DOHH2 (cell line): ENCODE data around the gene SOAT2.

Experiments
- H3F3A ChIP-seq: fragments of 200-600 bp; sonication (generic), shearing (Covaris generic); 2 replicates; pipeline ENCODE4 v1.6.0; 2016; ENCODE audit warnings: antibody characterized with exemption, mild to moderate bottlenecking; ENCODE audit not compliant: control insufficient read depth, insufficient read depth
- H3K27ac ChIP-seq: fragments of 200-600 bp; sonication (generic); 2 replicates; pipeline ENCODE4 v1.5.1; 2014; ENCODE audit warnings: low read depth, mild to moderate bottlenecking, low read length, moderate library complexity
- H3K27me3 ChIP-seq: fragments of 200-600 bp; sonication (generic); 2 replicates; pipeline ENCODE4 v1.6.1; 2014; ENCODE audit warnings: mild to moderate bottlenecking, low read length, mixed read lengths; ENCODE audit not compliant: control insufficient read depth
- H3K36me3 ChIP-seq: fragments of 200-600 bp; sonication (generic); 2 replicates; pipeline ENCODE4 v1.6.1; 2014; ENCODE audit warnings: mild to moderate bottlenecking, low read length, moderate library complexity, mixed read lengths; ENCODE audit not compliant: control insufficient read depth
- H3K4me1 ChIP-seq: fragments of 200-600 bp; sonication (generic); 2 replicates; pipeline ENCODE4 v1.6.1; 2014; ENCODE audit warnings: mild to moderate bottlenecking, low read length, mixed read lengths; ENCODE audit not compliant: control insufficient read depth
- H3K4me2 ChIP-seq: fragments of 200-600 bp; sonication (generic); 2 replicates; pipeline ENCODE4 v1.6.0; 2014; ENCODE audit warnings: mild to moderate bottlenecking, low read length, moderate library complexity
- H3K4me3 ChIP-seq: fragments of 200-600 bp; sonication (generic); 2 replicates; pipeline ENCODE4 v1.5.1; 2014; ENCODE audit warnings: mild to moderate bottlenecking, low read length, mixed read lengths
- H3K79me2 ChIP-seq: fragments of 200-600 bp; sonication (generic); 2 replicates; pipeline ENCODE4 v1.6.1; 2014; ENCODE audit warnings: mild to moderate bottlenecking, low read length, mixed read lengths; ENCODE audit not compliant: control insufficient read depth
- H3K9me2 ChIP-seq: fragments of 200-600 bp; sonication (generic); replicated peaks from 2 replicates; pipeline ENCODE4 v1.6.1; 2014; ENCODE audit warnings: mild to moderate bottlenecking, low read length, mixed read lengths; ENCODE audit not compliant: control insufficient read depth
- H3K9me3 ChIP-seq: fragments of 200-600 bp; sonication (generic); 2 replicates; pipeline ENCODE4 v1.6.1; 2014; ENCODE audit warnings: antibody characterized with exemption, low read length, mixed read lengths; ENCODE audit not compliant: control insufficient read depth, insufficient read depth
- H4K20me1 ChIP-seq: fragments of 200-600 bp; sonication (generic); 2 replicates; pipeline ENCODE4 v1.6.0; 2014; ENCODE audit warnings: low read depth, mild to moderate bottlenecking, antibody characterized with exemption, low read length, moderate library complexity; ENCODE audit not compliant: control insufficient read depth, insufficient read depth
- EZH2phosphoT487 ChIP-seq: fragments of 200-600 bp; sonication (generic); IDR thresholded peaks from 2 replicates; pipeline ENCODE4 v1.6.1; 2017; ENCODE audit warnings: borderline replicate concordance, mild to moderate bottlenecking, antibody characterized with exemption, low read length, moderate library complexity, mixed read lengths
- TF ChIP-seq, protein P1 (sequence below): fragments of 200-600 bp; sonication (generic); IDR thresholded peaks from one replicate; pipeline ENCODE4 v1.5.1; 2014; ENCODE audit warnings: antibody characterized with exemption, mild to moderate bottlenecking, low read depth, low read length; ENCODE audit not compliant: poor library complexity, severe bottlenecking

Gene SOAT2

DNA sequence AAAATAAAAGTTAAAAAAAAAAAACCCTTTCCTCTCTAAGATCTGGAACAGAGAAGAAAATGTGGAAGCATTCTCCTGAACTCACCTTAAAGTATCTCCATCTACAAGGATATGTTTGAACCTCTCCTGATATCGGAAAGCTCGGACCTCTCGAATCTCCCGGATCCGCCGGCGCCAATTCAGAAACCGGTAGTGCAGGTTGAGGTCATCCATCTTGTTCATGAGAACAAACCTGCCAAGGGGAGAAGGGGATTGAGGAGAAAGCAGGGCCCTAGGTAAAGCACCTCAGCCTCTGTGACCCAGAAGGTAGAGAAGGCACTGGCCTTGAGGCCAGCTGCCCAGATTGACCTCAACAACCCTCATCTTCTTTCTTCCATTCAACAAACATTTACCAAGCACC, 26.3 kb upstream of the SOAT2 start:
- Histone ChIP-seq H3K79me2 (peaks cover 18% of the 10 kb centered on the region), H3K4me2 (no peak overlapping the region), H3F3A (no peaks in the 10 kb centered on the region), H4K20me1 (no peaks in the 10 kb centered on the region), H3K27me3 (no peaks in the 10 kb centered on the region), H3K4me1 (peaks cover 25% of the 10 kb centered on the region), H3K9me3 (no peaks in the 10 kb centered on the region), H3K36me3 (peaks cover 35% of the 10 kb centered on the region), H3K4me3 (no peak overlapping the region), H3K9me2 (no peaks in the 10 kb centered on the region), H3K27ac (no peak overlapping the region)
- TF ChIP-seq EZH2phosphoT487 = no peak
- TF ChIP-seq, protein P1, sequence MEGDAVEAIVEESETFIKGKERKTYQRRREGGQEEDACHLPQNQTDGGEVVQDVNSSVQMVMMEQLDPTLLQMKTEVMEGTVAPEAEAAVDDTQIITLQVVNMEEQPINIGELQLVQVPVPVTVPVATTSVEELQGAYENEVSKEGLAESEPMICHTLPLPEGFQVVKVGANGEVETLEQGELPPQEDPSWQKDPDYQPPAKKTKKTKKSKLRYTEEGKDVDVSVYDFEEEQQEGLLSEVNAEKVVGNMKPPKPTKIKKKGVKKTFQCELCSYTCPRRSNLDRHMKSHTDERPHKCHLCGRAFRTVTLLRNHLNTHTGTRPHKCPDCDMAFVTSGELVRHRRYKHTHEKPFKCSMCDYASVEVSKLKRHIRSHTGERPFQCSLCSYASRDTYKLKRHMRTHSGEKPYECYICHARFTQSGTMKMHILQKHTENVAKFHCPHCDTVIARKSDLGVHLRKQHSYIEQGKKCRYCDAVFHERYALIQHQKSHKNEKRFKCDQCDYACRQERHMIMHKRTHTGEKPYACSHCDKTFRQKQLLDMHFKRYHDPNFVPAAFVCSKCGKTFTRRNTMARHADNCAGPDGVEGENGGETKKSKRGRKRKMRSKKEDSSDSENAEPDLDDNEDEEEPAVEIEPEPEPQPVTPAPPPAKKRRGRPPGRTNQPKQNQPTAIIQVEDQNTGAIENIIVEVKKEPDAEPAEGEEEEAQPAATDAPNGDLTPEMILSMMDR = no peak

DNA sequence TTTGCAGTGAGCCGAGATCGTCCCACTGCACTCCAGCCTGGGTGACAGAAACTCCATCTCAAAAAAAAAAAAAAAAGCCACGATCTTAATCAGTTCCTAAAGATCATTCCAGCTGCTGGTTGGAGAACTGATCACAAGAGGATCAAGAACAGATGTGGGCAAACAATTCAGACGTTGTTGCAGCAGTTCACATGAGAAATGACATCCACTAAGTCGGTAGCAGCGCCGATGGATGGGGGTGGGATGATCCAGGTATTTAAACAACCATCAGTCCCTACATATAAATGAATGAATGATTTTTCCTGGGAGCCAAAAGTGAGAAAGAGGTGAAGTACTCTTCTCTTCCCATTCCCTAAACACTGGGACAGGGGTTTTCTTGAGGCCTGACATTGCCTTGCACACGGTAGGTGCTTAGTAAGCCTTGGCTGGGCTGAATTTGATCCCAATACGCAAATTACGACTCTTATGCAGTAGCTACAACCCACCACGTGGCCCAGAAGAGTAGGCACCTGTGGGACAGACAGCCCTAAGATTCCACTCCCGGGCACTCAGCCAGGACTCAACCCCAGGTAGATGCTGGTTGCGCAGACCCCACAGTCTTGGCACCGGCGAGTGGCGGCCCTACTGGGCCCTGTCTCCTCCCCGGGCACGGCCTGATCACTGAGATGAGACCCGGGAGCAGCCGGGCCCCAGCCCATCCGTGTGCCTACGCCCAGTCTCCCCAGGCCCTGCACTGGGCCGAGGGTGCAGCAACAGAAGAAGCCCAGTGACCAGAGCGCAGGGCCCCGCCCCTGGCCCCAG, 24.7 kb upstream of the SOAT2 start:
- Histone ChIP-seq H3K4me1 (peaks cover 16% of the 10 kb centered on the region), H3K4me3 (peak overlapping the region; percentile 90), H3K9me2 (no peaks in the 10 kb centered on the region), H3K36me3 (peaks cover 29% of the 10 kb centered on the region), H3K9me3 (no peaks in the 10 kb centered on the region), H3K27me3 (no peaks in the 10 kb centered on the region), H3K79me2 (peaks cover 18% of the 10 kb centered on the region), H3F3A (no peaks in the 10 kb centered on the region), H3K27ac (peak overlapping the region; percentile 27), H4K20me1 (no peaks in the 10 kb centered on the region), H3K4me2 (peak overlapping the region; percentile 98)
- no peak for TF ChIP-seq EZH2phosphoT487
- TF ChIP-seq, protein P1 = no peak

DNA sequence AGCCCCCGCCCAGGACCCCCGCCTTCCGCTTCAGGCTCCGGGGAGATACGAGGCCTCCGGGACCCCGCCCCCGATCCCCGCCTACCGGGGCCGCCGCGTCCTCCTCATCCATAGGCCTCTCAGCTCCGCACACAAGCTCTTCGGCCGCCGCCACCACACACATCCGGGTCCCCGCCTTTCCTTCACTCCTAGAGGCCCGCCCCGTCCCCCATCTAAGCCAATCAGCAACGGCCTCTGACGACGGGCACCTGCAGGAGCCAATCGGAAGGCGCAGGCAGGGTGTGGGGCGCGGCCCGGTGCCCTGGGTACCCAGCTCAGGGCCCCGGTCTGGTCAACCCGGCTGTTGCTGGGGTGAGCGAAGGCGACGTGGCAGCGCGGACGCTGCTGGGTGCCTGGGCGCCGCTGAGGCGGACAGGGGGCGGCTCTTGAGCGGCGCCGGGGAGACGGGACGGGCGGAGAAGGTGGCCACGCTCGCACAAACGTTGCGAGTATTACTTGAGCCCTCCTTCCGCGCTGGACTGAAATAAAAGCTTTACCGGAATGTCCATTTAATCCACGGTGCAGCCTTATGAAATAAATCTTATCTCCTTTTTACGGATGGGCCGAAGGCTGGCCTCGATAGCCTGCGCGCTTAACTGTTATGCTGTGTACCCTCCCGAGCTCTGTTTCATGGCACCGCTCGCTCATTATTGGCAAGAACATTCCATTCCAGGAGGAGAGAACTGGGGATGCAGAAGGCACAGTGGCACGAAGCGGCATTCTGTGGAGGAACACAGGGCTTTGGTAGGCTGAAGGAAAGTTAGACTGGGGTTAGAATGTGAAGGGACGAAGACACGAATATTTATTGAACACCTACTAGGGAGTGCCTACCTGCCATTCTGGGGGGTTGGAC, 23.8 kb upstream of the SOAT2 start, which contains the start of gene SPRYD3:
Gene SPRYD3, minus strand, starts transcription at position 165 of the 892 bp plus-strand sequence. Its CDS starts 57 bp downstream, at position 108.
- H3K9me2 ChIP-seq = no peaks in the 10 kb centered on the region
- H3K79me2 ChIP-seq = peaks cover 18% of the 10 kb centered on the region
- TF ChIP-seq, protein P1 = no peak
- no peak for TF ChIP-seq EZH2phosphoT487
- H3K27ac ChIP-seq = peak within 1 kb of the TSS; percentile 27
- peak within 1 kb of the TSS; percentile 98 for H3K4me2 ChIP-seq
- no peaks in the 10 kb centered on the region for H3F3A ChIP-seq
- H3K4me1 ChIP-seq = peaks cover 16% of the 10 kb centered on the region
- H3K36me3 ChIP-seq = peaks cover 22% of the 10 kb centered on the region
- no peaks in the 10 kb centered on the region for H3K9me3 ChIP-seq
- no peaks in the 10 kb centered on the region for H4K20me1 ChIP-seq
- H3K27me3 ChIP-seq = no peaks in the 10 kb centered on the region
- peak within 1 kb of the TSS; percentile 90 for H3K4me3 ChIP-seq
